OCI-LY1 (cell line): ENCODE measurements around the gene LRRC51.

Experiments
- H2AFZ ChIP-seq: fragments of 200-600 bp; sonication (generic), shearing (Covaris generic); 2 replicates; pipeline ENCODE4 v1.6.0; 2014; ENCODE audit warnings: antibody characterized with exemption, mild to moderate bottlenecking, low read length
- H3F3A ChIP-seq: fragments of 200-600 bp; sonication (generic), shearing (Covaris generic); 2 replicates; pipeline ENCODE4 v1.6.0; 2014; ENCODE audit warnings: mild to moderate bottlenecking, antibody characterized with exemption, low read length, moderate library complexity; ENCODE audit not compliant: insufficient read depth
- H3K27ac ChIP-seq: fragments of 200-600 bp; sonication (generic); 2 replicates; pipeline ENCODE4 v1.5.1; 2014; ENCODE audit warnings: low read length, mixed run types, mild to moderate bottlenecking, low read depth; ENCODE audit not compliant: poor library complexity, severe bottlenecking
- H3K27me3 ChIP-seq: fragments of 200-600 bp; sonication (generic); 2 replicates; pipeline ENCODE4 v1.6.0; 2014; ENCODE audit warnings: antibody characterized with exemption, mild to moderate bottlenecking, low read length, moderate library complexity; ENCODE audit not compliant: insufficient read depth
- H3K36me3 ChIP-seq: fragments of 200-600 bp; sonication (generic); 2 replicates; pipeline ENCODE4 v1.6.1; 2014; ENCODE audit warnings: mild to moderate bottlenecking, antibody characterized with exemption, low read length, moderate library complexity, mixed read lengths; ENCODE audit not compliant: insufficient read depth
- H3K4me1 ChIP-seq: fragments of 200-600 bp; sonication (generic); 2 replicates; pipeline ENCODE4 v1.5.1; 2014; ENCODE audit warnings: mild to moderate bottlenecking, low read length, moderate library complexity; ENCODE audit not compliant: insufficient read depth, severe bottlenecking
- H3K4me2 ChIP-seq: fragments of 200-600 bp; sonication (generic), shearing (Covaris generic); 2 replicates; pipeline ENCODE4 v1.6.1; 2014; ENCODE audit warnings: low read length
- H3K4me3 ChIP-seq: fragments of 200-600 bp; sonication (generic); 2 replicates; pipeline ENCODE4 v1.5.1; 2014; ENCODE audit warnings: low read length, low read depth, mild to moderate bottlenecking, mixed read lengths; ENCODE audit not compliant: poor library complexity, severe bottlenecking
- H3K79me2 ChIP-seq: fragments of 200-600 bp; shearing (Covaris generic); 2 replicates; pipeline ENCODE4 v1.6.1; 2016; ENCODE audit warnings: mixed run types, low read length, mixed read lengths; ENCODE audit not compliant: insufficient read depth
- H3K9ac ChIP-seq: fragments of 200-600 bp; sonication (generic), shearing (Covaris generic); 2 replicates; pipeline ENCODE4 v1.6.1; 2014; ENCODE audit warnings: mild to moderate bottlenecking, low read length, mixed read lengths
- H3K9me2 ChIP-seq: fragments of 200-600 bp; sonication (generic), shearing (Covaris generic); 2 replicates; pipeline ENCODE4 v1.6.1; 2014; ENCODE audit warnings: low read depth, mild to moderate bottlenecking, low read length, mixed read lengths
- H3K9me3 ChIP-seq: fragments of 200-600 bp; shearing (Covaris generic); 2 replicates; pipeline ENCODE4 v1.6.1; 2014; ENCODE audit warnings: low read length, mixed read lengths
- H4K20me1 ChIP-seq: fragments of 200-600 bp; sonication (generic), shearing (Covaris generic); 2 replicates; pipeline ENCODE4 v1.6.0; 2016; ENCODE audit warnings: mild to moderate bottlenecking, low read length; ENCODE audit not compliant: insufficient read depth
- EZH2 ChIP-seq: fragments of 200-600 bp; sonication (generic), shearing (Covaris generic); IDR thresholded peaks from 2 replicates; pipeline ENCODE4 v1.8.0; 2017; ENCODE audit warnings: borderline replicate concordance, mixed run types, mild to moderate bottlenecking, antibody characterized with exemption, low read length, moderate library complexity, mixed read lengths
- TF ChIP-seq, protein P1 (sequence below): fragments of 200-600 bp; sonication (generic), shearing (Covaris generic); IDR thresholded peaks from 2 replicates; pipeline ENCODE4 v1.5.1; 2017; ENCODE audit warnings: mild to moderate bottlenecking, antibody characterized with exemption, low read length, moderate library complexity, mixed read lengths

The LRRC51 gene

DNA sequence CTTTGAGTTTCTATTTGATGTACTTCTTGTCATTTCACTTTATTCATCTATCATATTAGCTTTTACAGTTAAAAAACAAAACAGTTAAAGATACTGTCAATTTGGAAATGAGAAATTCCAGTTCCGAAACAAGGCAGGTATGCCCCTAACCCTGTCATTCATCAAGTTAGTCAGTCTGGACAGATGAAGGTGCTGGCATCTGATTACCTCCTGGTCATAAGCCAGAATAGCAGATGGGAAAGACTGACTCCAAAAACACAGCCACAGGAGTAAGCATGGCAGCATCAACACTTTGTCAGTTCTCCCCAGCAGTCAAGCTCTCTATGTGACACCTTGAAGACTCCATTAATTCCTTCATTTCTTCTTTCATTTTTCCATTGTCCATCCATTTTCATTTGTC lies 4.3 kb downstream of the LRRC51 start:
- H4K20me1 ChIP-seq = no peaks in the 10 kb centered on the region
- peaks cover under 1% of the 10 kb centered on the region for H3K79me2 ChIP-seq
- peaks cover 14% of the 10 kb centered on the region for H3K4me1 ChIP-seq
- no peaks in the 10 kb centered on the region for H3F3A ChIP-seq
- no peak overlapping the region for H3K27ac ChIP-seq
- H3K36me3 ChIP-seq = peaks cover 18% of the 10 kb centered on the region; the same call in 1 of the 2 replicates
- TF ChIP-seq, protein P1, sequence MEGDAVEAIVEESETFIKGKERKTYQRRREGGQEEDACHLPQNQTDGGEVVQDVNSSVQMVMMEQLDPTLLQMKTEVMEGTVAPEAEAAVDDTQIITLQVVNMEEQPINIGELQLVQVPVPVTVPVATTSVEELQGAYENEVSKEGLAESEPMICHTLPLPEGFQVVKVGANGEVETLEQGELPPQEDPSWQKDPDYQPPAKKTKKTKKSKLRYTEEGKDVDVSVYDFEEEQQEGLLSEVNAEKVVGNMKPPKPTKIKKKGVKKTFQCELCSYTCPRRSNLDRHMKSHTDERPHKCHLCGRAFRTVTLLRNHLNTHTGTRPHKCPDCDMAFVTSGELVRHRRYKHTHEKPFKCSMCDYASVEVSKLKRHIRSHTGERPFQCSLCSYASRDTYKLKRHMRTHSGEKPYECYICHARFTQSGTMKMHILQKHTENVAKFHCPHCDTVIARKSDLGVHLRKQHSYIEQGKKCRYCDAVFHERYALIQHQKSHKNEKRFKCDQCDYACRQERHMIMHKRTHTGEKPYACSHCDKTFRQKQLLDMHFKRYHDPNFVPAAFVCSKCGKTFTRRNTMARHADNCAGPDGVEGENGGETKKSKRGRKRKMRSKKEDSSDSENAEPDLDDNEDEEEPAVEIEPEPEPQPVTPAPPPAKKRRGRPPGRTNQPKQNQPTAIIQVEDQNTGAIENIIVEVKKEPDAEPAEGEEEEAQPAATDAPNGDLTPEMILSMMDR = no peak
- no peak for TF ChIP-seq EZH2
- no peak overlapping the region for H3K4me2 ChIP-seq
- no peaks in the 10 kb centered on the region for H3K27me3 ChIP-seq
- H3K9me3 ChIP-seq = no peaks in the 10 kb centered on the region
- no peak overlapping the region for H3K9ac ChIP-seq
- no peak overlapping the region for H3K4me3 ChIP-seq
- H2AFZ ChIP-seq = no peak overlapping the region
- no peaks in the 10 kb centered on the region for H3K9me2 ChIP-seq

DNA sequence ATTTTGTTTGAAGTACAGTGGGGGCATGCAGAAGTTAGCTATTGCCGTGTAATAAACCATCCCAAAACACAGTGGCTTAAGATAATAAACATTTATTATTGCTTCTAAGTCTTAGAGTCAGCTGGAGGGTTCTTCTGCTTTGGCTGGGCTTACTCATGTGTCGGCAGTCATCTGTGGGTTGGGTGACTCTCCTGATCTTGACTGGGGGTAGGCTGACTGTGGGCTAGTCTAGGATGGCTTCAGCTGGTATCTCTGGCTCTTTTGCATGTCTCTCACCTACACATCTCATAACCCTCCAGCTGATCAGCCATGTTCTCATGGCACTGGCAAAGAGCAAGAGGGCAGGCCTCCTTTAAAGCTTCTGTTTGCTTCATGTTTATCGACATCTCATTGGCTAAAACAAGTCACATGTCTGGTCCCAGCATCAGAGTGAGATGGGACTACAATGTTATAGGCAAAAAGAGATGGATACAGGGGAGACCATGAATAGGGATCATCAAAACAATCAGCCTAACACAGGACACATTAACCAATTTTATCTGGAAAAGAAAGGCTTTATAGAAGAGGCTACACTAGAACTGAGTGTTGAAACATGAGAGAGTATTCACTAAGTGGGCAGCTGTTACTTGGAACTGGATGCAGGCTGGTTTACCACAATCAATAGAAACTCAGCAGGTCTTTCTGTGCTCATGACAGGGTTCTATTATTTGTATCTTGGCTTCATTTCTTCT lies 5.1 kb downstream of the LRRC51 start:
- Histone ChIP-seq H3K9me2 (no peaks in the 10 kb centered on the region), H3K36me3 (peaks cover 27% of the 10 kb centered on the region; the same call in 1 of the 2 replicates), H3K4me1 (peaks cover 14% of the 10 kb centered on the region), H3K27me3 (no peaks in the 10 kb centered on the region), H3K9me3 (no peaks in the 10 kb centered on the region), H3K79me2 (no peaks in the 10 kb centered on the region), H4K20me1 (no peaks in the 10 kb centered on the region), H3K27ac (no peak overlapping the region), H2AFZ (no peak overlapping the region), H3F3A (no peaks in the 10 kb centered on the region), H3K9ac (no peak overlapping the region), H3K4me2 (no peak overlapping the region), H3K4me3 (no peak overlapping the region)
- TF ChIP-seq, protein P1 = no peak
- TF ChIP-seq EZH2 = no peak

DNA sequence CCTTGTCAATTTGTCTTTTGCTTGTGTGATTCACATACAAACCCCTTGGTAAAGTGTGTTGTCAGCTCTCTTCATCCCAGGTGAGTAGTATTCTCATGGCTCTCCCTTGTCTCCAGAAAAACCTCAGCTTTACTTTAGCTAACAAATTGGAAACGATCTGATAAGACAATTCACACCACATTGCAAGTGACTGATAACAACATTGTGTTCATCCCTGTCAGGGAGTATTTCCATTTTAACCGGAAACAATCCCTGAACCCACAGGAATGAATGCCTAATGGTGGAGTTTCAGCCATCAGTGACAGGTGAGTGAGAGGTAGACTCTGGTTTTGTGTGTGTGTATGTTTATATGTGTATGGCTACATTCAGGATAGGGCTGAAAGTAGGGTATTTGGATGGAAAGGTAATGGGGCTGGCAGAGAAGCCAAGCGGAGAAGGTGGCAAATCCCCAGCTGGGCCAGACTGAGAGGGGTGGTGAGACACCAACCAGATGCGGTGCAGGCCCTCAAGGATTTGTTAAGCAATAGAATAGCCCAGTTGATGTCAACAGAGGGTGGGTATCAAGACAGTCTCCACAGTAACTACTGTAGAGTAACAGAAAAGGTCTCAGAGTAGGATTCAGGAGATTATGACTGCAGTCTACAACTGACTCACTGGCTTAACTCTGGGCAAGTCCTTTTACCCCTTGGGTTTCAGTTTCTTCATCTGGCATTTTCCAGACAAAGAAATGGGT lies 7.6 kb downstream of the LRRC51 start:
- H3K36me3 ChIP-seq = peaks cover 34% of the 10 kb centered on the region; the same call in 1 of the 2 replicates
- H3K9me2 ChIP-seq = no peaks in the 10 kb centered on the region
- H3K4me1 ChIP-seq = no peaks in the 10 kb centered on the region
- H3K27ac ChIP-seq = no peak overlapping the region
- no peaks in the 10 kb centered on the region for H3K9me3 ChIP-seq
- H3K4me3 ChIP-seq = no peak overlapping the region
- no peak overlapping the region for H3K4me2 ChIP-seq
- no peaks in the 10 kb centered on the region for H3F3A ChIP-seq
- no peaks in the 10 kb centered on the region for H4K20me1 ChIP-seq
- H3K27me3 ChIP-seq = no peaks in the 10 kb centered on the region
- no peaks in the 10 kb centered on the region for H3K79me2 ChIP-seq
- H3K9ac ChIP-seq = no peak overlapping the region
- TF ChIP-seq EZH2 = no peak
- TF ChIP-seq, protein P1 = no peak
- H2AFZ ChIP-seq = no peak overlapping the region
